ENCODE measurements around the gene PTPRM. TPM values are rescaled to one million over a fixed set of nuclear protein-coding genes. Genes with fewer than 3 reads are reported as not detected.

Gene PTPRM
- total RNA-seq, 1 donor from 2014 or later, result 102 TPM

GRCh38 chr18:8091035-8091434, 523.9 kb downstream of the PTPRM start:
- DNase-seq (ENCODE audit: missing footprints) (no peak), ATAC-seq (no peak)
- intact Hi-C loops (cut with DNase I), result no loop called here

- DNase-seq (ENCODE audit: missing footprints), result no peak
- ATAC-seq, result no peak
- intact Hi-C loops (cut with DNase I), result no loop called here
These were observed 528.9 kb downstream of the PTPRM start for GRCh38 chr18:8095947-8096570.

- ATAC-seq, result no peak
- intact Hi-C loops (cut with DNase I), result no loop called here
- DNase-seq (ENCODE audit: missing footprints), result no peak
These were observed 530.3 kb downstream of the PTPRM start for GRCh38 chr18:8097399-8097798.

GRCh38 chr18:8097927-8098326, 530.8 kb downstream of the PTPRM start:
- ATAC-seq, result no peak
- intact Hi-C loops (cut with DNase I), result no loop called here
- DNase-seq (ENCODE audit: missing footprints), result no peak

- ATAC-seq (no peak), DNase-seq (ENCODE audit: missing footprints) (no peak)
- intact Hi-C loops (cut with DNase I), result no loop called here
These were observed 539.5 kb downstream of the PTPRM start for GRCh38 chr18:8106603-8107002.

GRCh38 chr18:8107426-8107825, 540.3 kb downstream of the PTPRM start:
- intact Hi-C loops (cut with DNase I), result no loop called here
- DNase-seq (ENCODE audit: missing footprints) (no peak), ATAC-seq (no peak)

GRCh38 chr18:8114480-8114879, 547.4 kb downstream of the PTPRM start:
- intact Hi-C loops (cut with DNase I), result no loop called here
- no peak for DNase-seq (ENCODE audit: missing footprints)
- ATAC-seq, result no peak

- intact Hi-C loops (cut with DNase I), result no loop called here
- peak; percentile 44 for DNase-seq (ENCODE audit: missing footprints)
- ATAC-seq, result no peak
These were observed 549.4 kb downstream of the PTPRM start for GRCh38 chr18:8116341-8117005.

GRCh38 chr18:8117006-8117371, 549.9 kb downstream of the PTPRM start:
- DNase-seq (ENCODE audit: missing footprints), result no peak
- intact Hi-C loops (cut with DNase I), result no loop called here
- ATAC-seq, result no peak

GRCh38 chr18:8121101-8121500, 554.0 kb downstream of the PTPRM start:
- DNase-seq (ENCODE audit: missing footprints), result no peak
- no peak for ATAC-seq
- intact Hi-C loops (cut with DNase I), result no loop called here

GRCh38 chr18:8121942-8122480, 554.9 kb downstream of the PTPRM start:
- intact Hi-C loops (cut with DNase I), result no loop called here
- ATAC-seq, result no peak
- DNase-seq (ENCODE audit: missing footprints), result no peak

- intact Hi-C loops (cut with DNase I), result no loop called here
- no peak for DNase-seq (ENCODE audit: missing footprints)
These were observed 557.4 kb downstream of the PTPRM start for GRCh38 chr18:8124232-8125146.

GRCh38 chr18:8130096-8130495, 563.0 kb downstream of the PTPRM start:
- ATAC-seq (no peak), DNase-seq (ENCODE audit: missing footprints) (no peak)
- intact Hi-C loops (cut with DNase I), result no loop called here

More at GRCh38 chr18:8124232-8125146, 557.4 kb downstream of the PTPRM start:
- ATAC-seq, result no peak

GRCh38 chr18:8133032-8133431, 565.9 kb downstream of the PTPRM start:
- intact Hi-C loops (cut with DNase I), result no loop called here
- DNase-seq (ENCODE audit: missing footprints) (no peak), ATAC-seq (no peak)

GRCh38 chr18:8133888-8134287, 566.8 kb downstream of the PTPRM start:
- ATAC-seq (no peak), DNase-seq (ENCODE audit: missing footprints) (no peak)
- intact Hi-C loops (cut with DNase I), result no loop called here

GRCh38 chr18:8139127-8139527, 572.0 kb downstream of the PTPRM start:
- intact Hi-C loops (cut with DNase I), result no loop called here
- ATAC-seq (peak; percentile 71), DNase-seq (ENCODE audit: missing footprints) (no peak)

GRCh38 chr18:8139891-8140406, 572.8 kb downstream of the PTPRM start:
- ATAC-seq, result peak; percentile 82
- intact Hi-C loops (cut with DNase I), result no loop called here
- DNase-seq (ENCODE audit: missing footprints), result peak; percentile 72

GRCh38 chr18:8140841-8141501, 573.9 kb downstream of the PTPRM start:
- intact Hi-C loops (cut with DNase I), result no loop called here
- no peak for DNase-seq (ENCODE audit: missing footprints)
- ATAC-seq, result peak; percentile 76

Measured in Right ventricle myocardium inferior (tissue), 1 donor.